ENCODE data around the gene CRYBG1. TPM values are rescaled to one million over a fixed set of nuclear protein-coding genes. Genes with fewer than 3 reads are reported as not detected.
"Not testable (repeated sequence)": the region's sequence is repeated elsewhere in the genome, so short reads cannot be mapped to it uniquely, and the experiment has no call there.

The CRYBG1 gene
- total RNA-seq, 1 experiment from 2014 or later: 45.2 TPM

- DNase-seq (ENCODE audit: low spot score): no peak
Observed at GRCh38 chr6:106501960-106502371, 141.4 kb downstream of the CRYBG1 start.

- no peak for DNase-seq (ENCODE audit: low spot score)
Observed at GRCh38 chr6:106502559-106502958, 142.0 kb downstream of the CRYBG1 start.

GRCh38 chr6:106508277-106508676 is 147.8 kb downstream of the CRYBG1 start:
- DNase-seq (ENCODE audit: low spot score): no peak

DNA sequence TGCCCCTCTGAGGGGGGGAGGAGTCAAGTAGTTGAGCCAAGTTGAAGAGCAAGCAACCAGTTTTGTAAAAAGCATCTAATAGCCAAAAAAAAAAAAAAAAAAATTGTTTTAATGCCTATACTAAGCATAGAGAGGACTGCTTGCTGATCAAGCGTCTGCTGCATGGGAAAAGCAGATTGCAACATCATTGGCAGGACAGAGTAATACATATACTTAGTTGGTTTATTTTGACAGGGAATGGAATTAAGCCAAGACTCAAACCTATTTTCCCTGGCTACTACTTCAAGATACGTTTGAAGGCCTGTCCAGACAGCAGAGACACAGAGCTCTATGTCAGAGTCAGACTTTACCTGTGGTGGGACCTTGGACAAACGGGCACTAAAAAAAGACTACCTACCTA is 148.3 kb downstream of the CRYBG1 start:
- DNase-seq (ENCODE audit: low spot score): no peak

DNA sequence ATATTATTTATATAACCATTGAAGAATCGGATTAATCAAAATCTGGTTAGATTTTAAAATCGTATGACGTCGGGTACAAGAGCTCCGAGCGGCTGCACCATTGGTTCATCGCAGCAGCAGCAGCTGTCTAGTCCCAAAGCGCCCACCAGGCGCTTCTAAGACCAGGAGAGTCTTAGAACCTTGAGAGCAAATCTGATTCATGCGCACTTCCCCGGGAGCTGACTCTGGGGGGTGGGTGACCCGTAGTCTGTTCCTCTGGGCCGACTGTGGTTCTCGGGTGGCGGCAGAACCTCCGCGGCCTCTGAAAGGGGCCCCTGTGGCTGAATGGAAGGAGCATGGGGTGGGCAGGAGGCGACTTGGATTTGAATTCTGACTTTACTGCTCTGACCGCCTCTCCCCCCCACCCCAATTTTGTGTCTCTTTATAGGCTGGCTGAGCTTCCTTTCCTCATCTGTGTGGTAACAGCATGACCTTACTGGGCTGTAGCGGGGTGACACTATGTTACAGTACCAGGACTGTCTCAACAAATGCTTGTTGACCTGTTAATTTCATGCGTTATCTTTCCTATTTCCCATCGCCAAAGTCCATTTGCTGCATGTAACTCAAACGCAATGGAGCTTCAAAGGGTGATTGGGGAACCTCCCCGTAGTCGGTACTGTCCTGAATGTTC is 149.0 kb downstream of the CRYBG1 start:
- DNase-seq (ENCODE audit: low spot score): no peak

DNA sequence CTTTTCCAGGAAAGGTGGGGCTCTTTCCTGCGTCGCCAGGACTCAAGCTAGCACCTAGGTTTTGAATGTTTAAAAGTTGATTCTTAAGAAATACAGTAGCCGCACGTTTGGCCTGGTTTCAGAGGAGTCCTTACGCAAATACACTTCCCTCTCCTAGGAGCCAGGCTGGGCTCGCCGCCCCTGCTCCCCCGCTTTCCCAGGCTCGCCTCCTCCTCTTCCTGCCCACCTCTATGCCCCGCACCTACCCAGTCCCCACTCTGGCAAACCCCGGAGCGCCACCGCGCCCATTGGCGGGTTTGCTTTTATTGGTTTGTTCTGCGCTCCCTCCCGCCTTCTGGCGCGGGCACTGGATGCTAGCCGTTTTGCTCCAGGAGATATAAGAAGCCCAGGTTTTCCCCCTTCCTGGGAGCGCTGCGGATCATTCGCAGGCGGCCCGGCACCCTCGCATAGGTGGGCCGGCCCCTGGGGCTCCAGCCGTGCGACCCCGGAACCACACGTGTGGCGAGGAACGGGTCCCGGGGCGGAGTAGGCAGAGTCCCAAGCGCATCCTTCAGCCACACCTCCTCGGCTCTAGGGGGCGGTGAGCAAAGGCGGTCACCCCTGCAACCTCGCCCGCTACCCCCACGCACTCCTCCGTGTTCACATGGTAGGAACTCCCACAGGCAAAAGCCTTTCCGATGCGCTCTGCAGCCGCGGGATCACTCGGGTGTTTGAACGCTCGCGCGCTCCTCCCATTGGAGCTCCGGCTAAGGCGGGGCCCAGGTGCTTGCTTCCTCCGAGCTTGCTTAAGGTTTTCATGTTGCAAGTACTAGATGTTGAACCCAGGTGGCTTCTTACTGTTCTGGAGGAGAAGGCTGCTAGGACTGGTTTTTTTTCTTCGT is 149.8 kb downstream of the CRYBG1 start:
- DNase-seq (ENCODE audit: low spot score): no peak

DNA sequence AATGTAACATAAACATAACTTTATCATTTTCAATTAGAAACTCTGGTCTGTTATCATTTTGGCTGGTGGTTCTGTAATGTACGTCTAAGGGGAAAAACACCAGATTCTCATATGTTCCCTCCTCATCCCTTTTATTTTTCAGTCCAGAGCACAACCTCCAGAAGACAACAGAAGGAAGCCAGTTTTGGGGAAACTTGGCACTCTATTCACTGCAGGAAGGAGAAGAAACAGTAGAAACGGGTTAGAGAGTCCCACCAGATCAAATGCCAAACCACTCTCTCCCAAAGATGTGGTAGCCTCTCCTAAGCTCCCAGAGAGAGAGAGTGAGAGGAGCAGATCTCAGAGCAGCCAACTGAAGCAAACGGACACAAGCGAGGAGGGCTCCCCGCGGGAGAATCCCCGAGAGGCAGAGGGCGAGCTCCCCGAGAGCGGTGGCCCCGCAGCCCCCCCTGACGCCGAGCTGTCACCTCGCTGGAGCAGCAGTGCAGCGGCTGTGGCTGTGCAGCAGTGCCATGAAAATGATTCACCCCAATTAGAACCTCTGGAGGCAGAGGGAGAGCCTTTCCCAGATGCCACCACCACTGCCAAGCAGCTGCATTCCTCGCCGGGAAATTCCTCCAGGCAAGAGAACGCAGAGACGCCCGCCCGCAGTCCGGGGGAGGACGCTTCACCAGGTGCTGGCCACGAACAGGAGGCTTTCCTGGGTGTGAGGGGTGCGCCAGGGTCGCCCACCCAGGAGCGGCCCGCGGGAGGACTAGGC is 151.0 kb downstream of the CRYBG1 start:
- DNase-seq (ENCODE audit: low spot score): peak; percentile 63

DNA sequence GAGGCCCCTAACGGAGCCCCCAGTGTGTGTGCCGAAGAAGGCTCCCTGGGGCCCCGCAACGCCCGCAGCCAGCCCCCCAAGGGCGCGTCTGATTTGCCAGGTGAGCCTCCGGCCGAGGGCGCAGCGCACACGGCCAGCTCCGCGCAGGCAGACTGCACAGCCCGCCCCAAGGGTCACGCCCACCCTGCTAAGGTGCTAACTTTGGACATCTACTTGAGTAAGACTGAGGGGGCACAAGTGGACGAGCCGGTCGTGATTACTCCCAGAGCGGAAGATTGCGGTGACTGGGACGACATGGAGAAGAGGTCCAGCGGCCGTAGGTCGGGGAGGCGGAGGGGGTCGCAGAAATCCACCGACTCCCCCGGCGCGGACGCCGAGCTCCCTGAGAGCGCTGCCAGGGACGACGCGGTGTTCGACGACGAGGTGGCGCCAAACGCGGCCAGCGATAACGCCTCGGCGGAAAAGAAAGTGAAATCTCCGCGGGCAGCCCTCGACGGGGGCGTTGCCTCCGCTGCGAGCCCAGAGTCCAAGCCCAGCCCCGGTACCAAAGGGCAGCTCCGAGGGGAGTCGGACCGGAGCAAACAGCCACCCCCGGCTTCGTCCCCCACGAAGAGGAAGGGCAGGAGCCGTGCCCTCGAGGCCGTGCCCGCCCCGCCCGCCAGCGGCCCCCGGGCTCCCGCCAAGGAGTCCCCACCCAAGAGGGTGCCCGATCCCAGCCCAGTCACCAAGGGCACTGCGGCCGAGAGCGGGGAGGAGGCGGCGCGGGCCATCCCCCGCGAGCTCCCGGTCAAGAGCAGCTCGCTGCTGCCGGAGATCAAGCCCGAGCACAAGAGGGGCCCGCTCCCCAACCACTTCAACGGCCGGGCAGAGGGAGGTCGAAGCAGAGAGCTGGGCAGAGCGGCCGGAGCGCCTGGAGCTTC is 151.8 kb downstream of the CRYBG1 start:
- DNase-seq (ENCODE audit: low spot score): no peak

- no peak for DNase-seq (ENCODE audit: low spot score)
Observed at GRCh38 chr6:106512968-106513574, 152.6 kb downstream of the CRYBG1 start.

- no peak for DNase-seq (ENCODE audit: low spot score)
Observed at GRCh38 chr6:106513808-106514582, 153.5 kb downstream of the CRYBG1 start.

- DNase-seq (ENCODE audit: low spot score): no peak
Observed at GRCh38 chr6:106514583-106514885, 154.0 kb downstream of the CRYBG1 start.

DNA sequence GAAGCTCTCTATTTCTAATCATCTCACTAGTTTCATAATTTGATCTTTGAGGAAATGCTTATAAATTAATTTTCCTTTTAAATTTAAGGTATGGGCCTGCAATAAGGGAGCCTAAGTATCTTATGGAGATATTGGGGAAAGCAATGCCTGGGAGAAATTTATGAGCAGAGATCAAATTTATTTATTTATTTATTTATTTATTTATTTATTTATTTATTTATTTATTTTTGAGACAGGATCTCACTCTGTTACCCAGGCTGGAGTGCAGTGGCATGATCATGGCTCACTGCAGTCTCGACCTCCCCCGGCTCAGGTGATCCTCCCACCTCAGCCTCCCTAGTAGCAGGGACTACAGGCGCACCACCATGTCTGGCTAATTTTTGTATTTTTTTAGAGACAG is 155.1 kb downstream of the CRYBG1 start:
- DNase-seq (ENCODE audit: low spot score): not testable (repeated sequence)

DNA sequence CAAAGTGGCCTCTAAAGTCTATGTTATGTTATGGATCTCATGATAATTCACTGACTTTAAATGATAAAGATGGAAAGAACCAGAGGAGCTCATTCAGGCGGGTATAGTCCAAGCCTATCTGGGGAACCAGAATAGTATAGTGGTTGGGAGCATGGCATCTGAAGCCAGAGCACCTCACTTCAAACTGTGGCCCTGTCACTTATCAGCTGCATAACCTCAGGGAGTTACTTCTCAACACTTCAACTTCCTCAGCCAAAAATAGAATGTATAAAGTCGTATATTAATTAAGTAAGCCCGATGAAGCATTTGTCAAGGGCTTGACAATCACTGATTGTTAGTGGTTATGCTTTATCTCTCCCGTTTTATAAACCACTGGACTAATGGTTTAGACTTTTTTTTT is 156.1 kb downstream of the CRYBG1 start:
- no peak for DNase-seq (ENCODE audit: low spot score)

DNA sequence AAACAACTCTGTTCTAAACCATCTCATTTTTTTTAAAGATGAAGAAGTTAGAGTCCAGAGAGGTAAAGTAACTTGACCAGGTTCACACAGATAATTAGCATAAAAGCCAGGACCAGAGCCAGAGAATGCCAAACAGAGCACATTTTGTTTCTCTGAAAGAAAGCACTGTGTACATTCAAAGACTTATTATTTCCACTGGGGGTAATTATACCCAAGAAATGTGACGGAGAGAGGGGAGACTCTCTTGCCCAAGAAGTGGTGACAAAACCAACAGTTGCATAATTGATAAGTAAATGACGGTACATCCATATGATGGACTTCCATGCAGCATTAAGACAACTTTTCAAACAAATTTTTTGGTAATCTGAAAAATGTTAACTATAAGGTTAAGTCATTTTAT is 157.2 kb downstream of the CRYBG1 start:
- DNase-seq (ENCODE audit: low spot score): no peak

DNA sequence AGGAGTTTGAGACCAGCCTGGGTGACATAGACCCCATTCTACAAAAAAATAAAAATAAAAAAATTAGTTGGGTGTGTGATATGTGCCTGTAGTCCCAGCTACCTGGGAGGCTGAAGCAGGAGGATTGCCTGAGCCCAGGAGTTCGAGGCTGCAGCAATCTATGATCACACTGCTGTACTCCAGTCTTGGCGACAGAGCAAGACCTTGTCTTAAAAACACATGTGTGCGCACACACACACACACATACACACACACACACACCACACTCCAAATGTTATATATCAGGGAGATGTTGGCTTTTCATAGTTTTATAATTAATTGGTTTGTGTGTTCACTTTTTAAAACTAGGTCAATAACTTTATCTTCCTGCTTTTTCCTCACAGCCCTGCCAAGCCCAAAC is 158.2 kb downstream of the CRYBG1 start:
- DNase-seq (ENCODE audit: low spot score): no peak

DNA sequence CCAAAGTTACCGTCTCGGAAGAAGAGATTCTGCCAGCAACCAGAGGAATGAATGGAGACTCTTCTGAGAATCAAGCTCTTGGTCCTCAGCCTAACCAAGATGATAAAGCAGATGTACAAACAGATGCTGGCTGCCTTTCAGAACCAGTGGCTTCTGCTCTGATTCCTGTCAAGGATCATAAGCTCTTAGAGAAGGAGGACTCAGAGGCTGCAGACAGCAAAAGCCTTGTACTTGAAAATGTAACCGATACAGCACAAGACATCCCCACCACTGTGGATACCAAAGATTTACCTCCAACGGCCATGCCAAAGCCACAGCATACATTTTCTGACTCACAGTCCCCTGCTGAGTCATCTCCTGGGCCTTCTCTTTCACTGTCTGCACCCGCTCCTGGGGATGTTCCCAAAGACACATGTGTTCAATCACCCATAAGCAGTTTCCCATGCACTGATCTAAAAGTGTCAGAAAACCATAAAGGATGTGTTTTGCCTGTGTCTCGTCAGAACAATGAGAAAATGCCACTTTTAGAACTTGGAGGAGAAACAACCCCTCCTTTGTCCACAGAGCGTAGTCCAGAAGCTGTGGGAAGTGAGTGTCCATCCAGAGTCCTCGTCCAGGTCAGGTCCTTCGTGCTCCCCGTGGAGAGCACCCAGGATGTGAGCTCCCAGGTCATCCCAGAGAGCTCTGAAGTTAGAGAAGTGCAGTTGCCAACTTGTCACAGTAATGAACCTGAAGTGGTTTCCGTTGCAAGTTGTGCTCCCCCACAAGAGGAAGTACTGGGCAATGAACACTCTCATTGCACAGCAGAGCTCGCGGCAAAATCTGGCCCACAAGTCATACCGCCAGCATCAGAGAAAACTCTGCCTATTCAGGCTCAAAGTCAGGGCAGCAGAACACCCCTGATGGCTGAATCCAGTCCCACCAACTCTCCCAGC is 159.2 kb downstream of the CRYBG1 start:
- DNase-seq (ENCODE audit: low spot score): peak; percentile 95

GRCh38 chr6:106520711-106521401 is 160.3 kb downstream of the CRYBG1 start:
- no peak for DNase-seq (ENCODE audit: low spot score)

DNA sequence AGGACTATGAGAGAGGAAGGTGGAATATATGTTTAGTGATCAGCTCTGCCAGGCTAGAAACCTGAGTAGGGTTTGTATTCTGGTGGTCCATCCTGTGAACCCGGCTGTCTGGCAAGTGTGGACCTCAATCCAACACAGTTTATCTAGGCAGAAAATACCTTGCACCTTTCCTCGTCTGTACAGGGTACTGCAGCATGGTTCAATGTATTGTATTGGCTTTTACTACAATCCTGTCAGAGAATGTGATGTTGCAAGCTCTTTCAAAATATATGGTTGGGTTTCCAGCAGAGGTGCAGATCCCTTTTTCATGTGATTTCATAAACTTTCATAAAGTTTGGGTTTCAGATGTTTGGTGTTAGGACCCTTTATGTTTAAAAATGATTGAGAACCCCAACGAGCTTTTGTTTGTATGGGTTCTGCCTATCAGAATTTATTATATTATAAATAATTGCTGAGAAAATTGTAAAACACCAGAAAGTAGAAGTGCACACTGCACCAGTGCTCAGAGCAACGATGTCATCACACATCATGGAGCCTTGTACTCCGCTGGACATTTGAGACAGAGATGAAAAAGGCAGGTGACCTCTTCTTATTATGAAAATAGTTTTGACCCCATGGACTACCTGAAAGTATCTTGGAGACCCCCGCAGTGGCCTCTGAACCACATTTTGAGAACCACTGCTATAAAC is 162.2 kb downstream of the CRYBG1 start:
- no peak for DNase-seq (ENCODE audit: low spot score)
